SU-DHL-6 (cell line): Measurements from ENCODE around the gene COG7.

Experiments used
- CTCF ChIP-seq: fragments of 200-600 bp; sonication (generic); IDR thresholded peaks from one replicate; pipeline ENCODE4 v1.5.1; 2017; ENCODE audit warnings: antibody characterized with exemption, mild to moderate bottlenecking, low read length, moderate library complexity; ENCODE audit not compliant: insufficient read depth, poor library complexity, severe bottlenecking
- EZH2phosphoT487 ChIP-seq: fragments of 200-600 bp; sonication (generic), shearing (Covaris generic); conservative IDR thresholded peaks from 2 replicates; pipeline ENCODE4 v1.6.1; 2018; ENCODE audit warnings: mild to moderate bottlenecking, antibody characterized with exemption, low read length, moderate library complexity, mixed read lengths

- TF ChIP-seq CTCF (no peak), EZH2phosphoT487 (no peak)
These were observed 4.6 kb downstream of the COG7 start for GRCh38 chr16:23448392-23448791.
